ENCODE data around the gene CCT6A.

DNA sequence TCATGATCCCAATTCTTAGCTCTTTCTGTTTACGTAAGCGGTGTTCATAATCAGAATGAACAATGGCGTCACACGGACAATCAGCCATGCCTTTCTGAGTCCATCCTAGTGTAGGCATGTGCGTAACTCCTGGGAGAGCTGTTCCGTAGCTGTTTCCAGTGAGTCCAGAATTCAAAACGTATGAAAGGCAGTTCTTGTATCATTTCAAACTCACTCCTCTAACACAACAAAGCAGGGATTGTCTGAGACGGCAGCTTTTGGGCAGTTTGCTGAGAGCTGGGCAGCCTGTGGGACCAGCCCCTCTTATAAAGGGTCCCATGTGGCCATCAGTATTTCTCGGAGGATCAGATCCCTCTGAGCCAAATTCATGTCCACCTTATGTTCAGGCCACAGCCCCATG lies 43.7 kb upstream of the CCT6A start:
- TF ChIP-seq TCF3 (CRISPR knock-in tag; IDR thresholded peaks at IDR 0.05): no peak
- TF ChIP-seq TCF7 (IDR thresholded peaks at IDR 0.05; ENCODE audit: borderline replicate concordance): no peak
- TF ChIP-seq, protein P1, sequence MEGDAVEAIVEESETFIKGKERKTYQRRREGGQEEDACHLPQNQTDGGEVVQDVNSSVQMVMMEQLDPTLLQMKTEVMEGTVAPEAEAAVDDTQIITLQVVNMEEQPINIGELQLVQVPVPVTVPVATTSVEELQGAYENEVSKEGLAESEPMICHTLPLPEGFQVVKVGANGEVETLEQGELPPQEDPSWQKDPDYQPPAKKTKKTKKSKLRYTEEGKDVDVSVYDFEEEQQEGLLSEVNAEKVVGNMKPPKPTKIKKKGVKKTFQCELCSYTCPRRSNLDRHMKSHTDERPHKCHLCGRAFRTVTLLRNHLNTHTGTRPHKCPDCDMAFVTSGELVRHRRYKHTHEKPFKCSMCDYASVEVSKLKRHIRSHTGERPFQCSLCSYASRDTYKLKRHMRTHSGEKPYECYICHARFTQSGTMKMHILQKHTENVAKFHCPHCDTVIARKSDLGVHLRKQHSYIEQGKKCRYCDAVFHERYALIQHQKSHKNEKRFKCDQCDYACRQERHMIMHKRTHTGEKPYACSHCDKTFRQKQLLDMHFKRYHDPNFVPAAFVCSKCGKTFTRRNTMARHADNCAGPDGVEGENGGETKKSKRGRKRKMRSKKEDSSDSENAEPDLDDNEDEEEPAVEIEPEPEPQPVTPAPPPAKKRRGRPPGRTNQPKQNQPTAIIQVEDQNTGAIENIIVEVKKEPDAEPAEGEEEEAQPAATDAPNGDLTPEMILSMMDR (IDR thresholded peaks at IDR 0.05 in 2 of 3, conservative IDR thresholded peaks at IDR 0.05 in 1 of 3; ENCODE audit: insufficient read depth in 2 of 3, low read depth in 1 of 3, low read length in 3 of 3): no peak
- no peak for TF ChIP-seq PCBP2 (IDR thresholded peaks at IDR 0.05; ENCODE audit: low read depth, low read length, poor library complexity, severe bottlenecking)
- TF ChIP-seq POLR2A (conservative IDR thresholded peaks at IDR 0.05): no peak
